HEK293 (cell line): ENCODE data around the gene INAVA.

Source experiments
- CTCF ChIP-seq: fragments of 450-650 bp; formaldehyde crosslinking; IDR thresholded peaks from 2 replicates; pipeline ENCODE4 v1.5.1; 2016; ENCODE audit warnings: missing biosample characterization, missing genetic modification characterization
- HIC1 ChIP-seq: fragments of 450-650 bp; formaldehyde crosslinking; IDR thresholded peaks from 2 replicates; pipeline ENCODE4 v1.5.1; 2016; ENCODE audit warnings: missing biosample characterization, missing genetic modification characterization
- ZNF184 ChIP-seq: fragments of 450-650 bp; IDR thresholded peaks from 2 replicates; pipeline ENCODE4 v1.5.1; 2018; ENCODE audit warnings: missing biosample characterization, mild to moderate bottlenecking, missing genetic modification characterization
- ZNF274 ChIP-seq, 2 experiments: fragments of 200-500 bp in 1 of 2; fragments of 450-650 bp in 1 of 2; sonication (Bioruptor generic) in 1 of 2; formaldehyde crosslinking in 1 of 2; IDR thresholded peaks; 2 replicates each; pipeline versions ENCODE4 v1.5.1 to v1.6.1; 2014 to 2016; ENCODE audit warnings: borderline replicate concordance in 1 of 2, inconsistent platforms in 1 of 2, low read length in 1 of 2, missing biosample characterization in 1 of 2, missing genetic modification characterization in 1 of 2
- ZNF426 ChIP-seq: fragments of 450-650 bp; formaldehyde crosslinking; IDR thresholded peaks from 2 replicates; pipeline ENCODE4 v1.5.1; 2017; ENCODE audit warnings: missing biosample characterization, missing genetic modification characterization, mild to moderate bottlenecking, inconsistent platforms, moderate library complexity
- ZNF514 ChIP-seq: fragments of 450-650 bp; formaldehyde crosslinking; IDR thresholded peaks from 2 replicates; pipeline ENCODE4 v1.5.1; 2016; ENCODE audit warnings: missing biosample characterization, missing genetic modification characterization
- ZNF561 ChIP-seq: fragments of 450-650 bp; IDR thresholded peaks from 2 replicates; pipeline ENCODE4 v1.5.1; 2018; ENCODE audit warnings: missing biosample characterization, missing genetic modification characterization, borderline replicate concordance
- ZNF654 ChIP-seq: fragments of 450-650 bp; formaldehyde crosslinking; IDR thresholded peaks from 2 replicates; pipeline ENCODE4 v1.5.1; 2016; ENCODE audit warnings: low read depth, missing biosample characterization, missing genetic modification characterization
- TF ChIP-seq, protein P1 (sequence below): sonication (generic); formaldehyde crosslinking; IDR thresholded peaks from 2 replicates; pipeline ENCODE4 v1.8.1; 2022; ENCODE audit warnings: mild to moderate bottlenecking, moderate library complexity, missing genetic modification reagents
- TF ChIP-seq, protein P2 (sequence below): fragments of 450-650 bp; formaldehyde crosslinking; IDR thresholded peaks from 2 replicates; pipeline ENCODE4 v1.5.1; 2016; ENCODE audit warnings: missing biosample characterization, missing genetic modification characterization, low read depth

DNA sequence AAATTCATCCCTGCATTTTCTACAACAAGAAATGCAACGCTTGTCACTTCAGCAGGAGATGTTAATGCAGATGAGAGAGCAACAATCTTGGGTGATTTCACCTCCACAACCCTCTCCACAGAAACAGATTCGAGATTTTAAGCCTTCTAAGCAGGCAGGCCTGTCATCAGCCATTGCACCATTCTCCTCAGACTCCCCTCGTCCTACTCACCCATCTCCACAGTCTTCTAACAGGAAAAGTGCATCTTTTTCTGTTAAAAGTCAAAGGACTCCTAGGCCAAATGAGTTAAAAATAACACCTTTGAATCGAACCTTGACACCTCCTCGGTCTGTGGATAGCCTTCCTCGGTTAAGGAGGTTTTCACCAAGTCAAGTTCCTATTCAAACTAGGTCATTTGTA lies 45.3 kb upstream of the INAVA start:
- TF ChIP-seq ZNF654 (tag by site-specific recombination) = no peak
- TF ChIP-seq CTCF (tag by site-specific recombination) = no peak
- TF ChIP-seq HIC1 (tag by site-specific recombination) = no peak
- TF ChIP-seq ZNF274 (IDR thresholded peaks at IDR 0.05; ENCODE audit: low read length) = no peak
- TF ChIP-seq ZNF274 (tag by site-specific recombination; IDR thresholded peaks at IDR 0.05; ENCODE audit: borderline replicate concordance) = no peak
- no peak for TF ChIP-seq ZNF514 (tag by site-specific recombination)
- no peak for TF ChIP-seq ZNF184
- TF ChIP-seq ZNF426 (tag by site-specific recombination) = no peak
- TF ChIP-seq, protein P1, sequence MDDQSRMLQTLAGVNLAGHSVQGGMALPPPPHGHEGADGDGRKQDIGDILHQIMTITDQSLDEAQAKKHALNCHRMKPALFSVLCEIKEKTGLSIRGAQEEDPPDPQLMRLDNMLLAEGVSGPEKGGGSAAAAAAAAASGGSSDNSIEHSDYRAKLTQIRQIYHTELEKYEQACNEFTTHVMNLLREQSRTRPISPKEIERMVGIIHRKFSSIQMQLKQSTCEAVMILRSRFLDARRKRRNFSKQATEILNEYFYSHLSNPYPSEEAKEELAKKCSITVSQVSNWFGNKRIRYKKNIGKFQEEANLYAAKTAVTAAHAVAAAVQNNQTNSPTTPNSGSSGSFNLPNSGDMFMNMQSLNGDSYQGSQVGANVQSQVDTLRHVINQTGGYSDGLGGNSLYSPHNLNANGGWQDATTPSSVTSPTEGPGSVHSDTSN (CRISPR knock-in tag) = no peak
- TF ChIP-seq ZNF561 (tag by site-specific recombination) = no peak
- TF ChIP-seq, protein P2, sequence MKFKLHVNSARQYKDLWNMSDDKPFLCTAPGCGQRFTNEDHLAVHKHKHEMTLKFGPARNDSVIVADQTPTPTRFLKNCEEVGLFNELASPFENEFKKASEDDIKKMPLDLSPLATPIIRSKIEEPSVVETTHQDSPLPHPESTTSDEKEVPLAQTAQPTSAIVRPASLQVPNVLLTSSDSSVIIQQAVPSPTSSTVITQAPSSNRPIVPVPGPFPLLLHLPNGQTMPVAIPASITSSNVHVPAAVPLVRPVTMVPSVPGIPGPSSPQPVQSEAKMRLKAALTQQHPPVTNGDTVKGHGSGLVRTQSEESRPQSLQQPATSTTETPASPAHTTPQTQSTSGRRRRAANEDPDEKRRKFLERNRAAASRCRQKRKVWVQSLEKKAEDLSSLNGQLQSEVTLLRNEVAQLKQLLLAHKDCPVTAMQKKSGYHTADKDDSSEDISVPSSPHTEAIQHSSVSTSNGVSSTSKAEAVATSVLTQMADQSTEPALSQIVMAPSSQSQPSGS = no peak
